Stimulated activated CD4-positive, alpha-beta T cell treated with anti-CD3 and anti-CD28 coated beads, Interleukin-12 subunit alpha, Interleukin-12 subunit beta, amount 100 ng/mL, for 48 hours (primary cell): ENCODE results near the gene PLCG1.

ENCODE experiments used
- DNase-seq, 3 donors: peaks; one replicate each; pipeline ENCODE4 v3.0.0-alpha.2; 2020; ENCODE audit warnings: low read depth in 2 of 3, low spot score in 1 of 3

PLCG1 gene

DNA sequence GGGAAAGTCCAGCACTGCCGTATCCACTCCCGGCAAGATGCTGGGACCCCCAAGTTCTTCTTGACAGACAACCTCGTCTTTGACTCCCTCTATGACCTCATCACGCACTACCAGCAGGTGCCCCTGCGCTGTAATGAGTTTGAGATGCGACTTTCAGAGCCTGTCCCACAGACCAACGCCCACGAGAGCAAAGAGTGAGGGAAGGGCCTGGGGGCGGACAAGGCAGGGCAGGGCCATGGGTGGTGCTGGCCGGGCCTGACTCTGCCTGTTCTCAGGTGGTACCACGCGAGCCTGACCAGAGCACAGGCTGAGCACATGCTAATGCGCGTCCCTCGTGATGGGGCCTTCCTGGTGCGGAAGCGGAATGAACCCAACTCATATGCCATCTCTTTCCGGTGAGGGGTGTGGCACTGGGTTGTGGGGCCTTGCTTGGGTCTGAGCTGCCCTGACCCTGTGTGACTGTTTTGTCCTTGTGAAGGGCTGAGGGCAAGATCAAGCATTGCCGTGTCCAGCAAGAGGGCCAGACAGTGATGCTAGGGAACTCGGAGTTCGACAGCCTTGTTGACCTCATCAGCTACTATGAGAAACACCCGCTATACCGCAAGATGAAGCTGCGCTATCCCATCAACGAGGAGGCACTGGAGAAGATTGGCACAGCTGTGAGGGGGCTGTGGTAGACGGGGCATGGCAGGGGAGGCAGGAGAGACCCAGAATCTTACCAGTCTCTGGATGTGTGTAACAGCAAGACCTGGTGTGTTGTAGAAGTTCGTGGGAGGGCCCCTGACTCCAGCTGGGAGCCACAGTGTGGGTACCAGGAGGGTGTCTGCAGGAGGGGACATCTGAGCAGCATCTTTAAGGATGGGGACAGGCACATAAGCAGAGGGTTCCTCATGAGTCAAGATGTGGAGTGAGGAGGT lies 29.1 kb downstream of the PLCG1 start:
- DNase-seq: no peak

DNA sequence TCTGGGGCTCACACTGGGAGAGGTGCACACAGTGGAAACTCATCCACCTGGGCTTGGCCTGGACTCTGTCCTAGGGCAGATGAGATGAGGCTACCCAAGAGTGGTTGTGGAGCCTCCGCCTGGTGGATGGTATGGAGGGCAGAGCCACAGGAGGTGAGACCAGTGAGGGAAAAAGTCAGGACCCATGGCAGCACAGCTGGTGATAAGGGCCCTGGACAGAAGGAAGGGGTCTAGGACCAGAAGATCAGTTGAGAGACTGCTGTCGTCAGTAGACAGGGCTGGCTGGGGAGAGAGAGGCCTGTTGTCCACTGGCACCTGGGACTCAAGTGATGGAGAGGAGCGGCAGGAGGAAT lies 29.8 kb downstream of the PLCG1 start:
- DNase-seq: no peak

DNA sequence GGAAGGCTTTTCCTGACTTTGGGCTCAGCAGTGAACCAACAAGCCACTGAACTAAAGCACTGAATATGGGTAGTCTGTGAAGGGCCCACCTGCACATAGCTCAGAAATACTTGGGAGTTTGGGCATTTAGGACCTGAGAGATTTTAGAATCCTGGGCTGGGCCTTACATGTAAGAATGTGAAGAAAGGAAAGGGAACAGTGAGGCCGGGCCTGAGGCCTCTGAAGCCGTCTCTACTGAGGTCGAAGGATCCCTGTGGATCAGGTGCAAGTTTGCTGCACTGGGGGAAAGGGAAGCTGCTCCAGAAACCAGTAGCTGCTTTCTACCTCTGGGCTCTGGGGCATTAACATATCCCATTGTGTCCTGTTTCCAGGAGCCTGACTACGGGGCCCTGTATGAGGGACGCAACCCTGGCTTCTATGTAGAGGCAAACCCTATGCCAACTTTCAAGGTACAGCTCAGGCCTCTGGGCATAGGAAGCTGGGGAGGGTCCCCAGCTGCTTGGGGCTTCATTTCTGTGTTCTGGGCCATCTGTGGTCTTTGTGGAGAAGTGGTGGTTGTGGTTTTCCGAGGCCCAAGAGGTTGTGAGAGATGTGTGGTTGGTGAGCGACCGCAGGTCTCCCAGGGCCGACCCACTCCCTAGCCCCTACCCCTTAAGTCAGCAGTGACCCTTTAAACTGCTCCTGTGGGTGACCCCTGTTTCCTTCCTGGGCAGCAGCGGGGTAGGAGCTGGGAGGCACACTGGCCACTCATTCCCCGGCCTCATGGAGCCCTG lies 30.3 kb downstream of the PLCG1 start:
- DNase-seq: no peak

DNA sequence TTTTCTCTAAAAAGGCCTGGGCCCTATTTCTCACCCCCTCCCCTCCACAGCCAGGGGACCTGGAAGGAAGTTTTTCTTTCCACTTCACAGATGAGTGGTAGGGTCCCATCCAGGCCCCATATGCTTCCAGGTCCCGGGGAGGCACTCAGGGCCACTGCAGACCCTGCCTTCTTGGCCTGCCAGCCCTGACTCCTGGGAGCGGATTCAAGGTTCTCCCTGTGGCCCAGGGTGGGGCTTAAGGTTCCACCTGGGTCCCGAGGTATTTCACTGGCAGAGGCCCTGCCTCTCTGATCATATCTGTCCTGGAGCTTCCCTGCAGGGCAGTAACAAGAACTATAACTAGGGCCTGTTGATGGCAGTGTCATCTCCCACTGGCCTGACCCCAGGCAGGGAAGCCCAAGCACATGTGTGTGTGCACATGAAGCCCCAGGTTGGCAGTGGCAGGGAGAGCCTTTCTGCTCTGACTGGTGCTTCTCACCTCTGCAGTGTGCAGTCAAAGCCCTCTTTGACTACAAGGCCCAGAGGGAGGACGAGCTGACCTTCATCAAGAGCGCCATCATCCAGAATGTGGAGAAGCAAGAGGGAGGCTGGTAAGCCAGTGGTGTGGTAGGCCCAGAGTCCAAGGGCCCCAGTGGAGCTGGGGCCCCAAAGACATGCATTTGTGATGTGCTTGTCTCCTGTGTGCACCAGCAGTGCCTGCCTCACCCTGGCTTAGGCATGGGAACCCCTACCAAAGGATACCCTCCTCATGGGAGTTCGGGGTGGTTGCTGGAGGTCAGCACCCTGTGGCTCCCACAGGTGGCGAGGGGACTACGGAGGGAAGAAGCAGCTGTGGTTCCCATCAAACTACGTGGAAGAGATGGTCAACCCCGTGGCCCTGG lies 31.2 kb downstream of the PLCG1 start:
- no peak for DNase-seq

DNA sequence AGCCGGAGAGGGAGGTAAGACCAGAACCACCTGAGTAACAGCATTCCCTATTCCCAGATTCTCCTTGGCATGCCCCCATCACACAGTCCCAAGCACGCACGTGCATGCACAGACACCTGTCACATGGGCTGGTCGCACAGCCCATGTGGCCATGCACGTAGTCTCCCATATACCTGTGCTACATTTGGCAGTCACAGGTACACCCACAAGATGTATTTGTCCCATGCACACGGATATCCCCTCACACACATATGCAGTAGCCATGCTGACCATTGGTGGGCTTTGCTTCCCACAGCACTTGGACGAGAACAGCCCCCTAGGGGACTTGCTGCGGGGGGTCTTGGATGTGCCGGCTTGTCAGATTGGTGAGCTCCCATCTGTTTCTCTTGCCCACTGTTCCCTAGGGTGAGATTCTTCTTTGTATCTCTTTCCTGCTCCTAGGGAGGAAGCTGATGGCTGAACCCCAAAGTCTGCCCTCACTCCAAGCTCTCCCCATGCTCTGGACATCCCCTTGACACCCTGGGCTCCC lies 31.9 kb downstream of the PLCG1 start:
- no peak for DNase-seq

DNA sequence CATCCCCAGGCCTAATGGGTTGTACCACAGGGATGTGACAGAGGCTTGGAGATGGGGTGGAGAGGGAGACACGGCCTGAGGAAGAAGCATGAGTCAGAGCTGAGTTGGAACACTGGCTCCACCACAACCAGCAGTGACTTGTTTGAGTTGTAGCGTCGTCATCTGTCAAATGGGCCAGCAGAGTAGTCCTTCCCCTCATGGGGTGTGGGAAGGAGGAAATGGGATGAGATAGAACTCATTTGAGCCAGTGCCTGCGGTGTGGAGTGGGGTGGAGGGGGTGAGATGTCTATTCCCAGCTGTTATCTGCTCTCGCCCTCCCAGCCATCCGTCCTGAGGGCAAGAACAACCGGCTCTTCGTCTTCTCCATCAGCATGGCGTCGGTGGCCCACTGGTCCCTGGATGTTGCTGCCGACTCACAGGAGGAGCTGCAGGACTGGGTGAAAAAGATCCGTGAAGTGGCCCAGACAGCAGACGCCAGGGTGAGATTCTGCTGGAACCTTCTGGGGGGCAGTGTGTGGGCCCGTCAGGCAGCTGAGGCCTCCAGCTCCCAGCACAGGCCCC lies 32.5 kb downstream of the PLCG1 start:
- no peak for DNase-seq

DNA sequence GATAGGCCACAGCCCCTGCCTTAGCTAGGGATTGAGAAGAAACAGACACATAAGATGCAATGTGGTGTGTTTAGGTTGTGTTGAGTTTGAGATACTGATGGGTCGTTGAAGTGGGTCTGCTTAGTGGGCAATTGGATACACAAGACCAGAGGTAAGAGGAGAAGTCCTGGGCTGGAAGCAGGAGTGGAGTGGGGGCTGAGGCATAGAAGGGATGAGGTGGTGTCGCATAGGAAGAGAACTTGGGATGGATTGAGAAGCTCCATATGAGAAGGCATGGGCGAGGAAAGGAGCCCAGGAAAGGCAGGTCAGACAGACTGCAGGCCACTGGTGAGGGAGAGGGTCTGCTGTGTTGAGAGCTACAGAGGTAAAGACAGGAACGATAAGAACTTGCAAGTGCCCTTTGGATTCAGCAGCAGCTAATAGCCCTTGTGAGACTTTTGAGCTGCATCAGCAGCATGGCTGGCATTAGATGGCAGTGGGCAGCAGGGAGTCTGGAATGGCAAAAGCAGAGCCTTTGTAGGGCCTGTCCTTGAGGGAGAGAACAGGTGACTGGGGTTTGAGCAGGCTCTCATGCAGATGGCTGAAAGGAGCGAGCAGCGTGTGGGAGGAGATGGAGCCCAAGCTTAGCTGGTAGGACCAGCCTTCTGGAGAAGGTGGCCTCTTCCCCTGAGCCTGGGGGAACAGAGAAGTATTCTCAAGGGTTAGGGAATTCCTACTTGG lies 33.2 kb downstream of the PLCG1 start:
- no peak for DNase-seq

DNA sequence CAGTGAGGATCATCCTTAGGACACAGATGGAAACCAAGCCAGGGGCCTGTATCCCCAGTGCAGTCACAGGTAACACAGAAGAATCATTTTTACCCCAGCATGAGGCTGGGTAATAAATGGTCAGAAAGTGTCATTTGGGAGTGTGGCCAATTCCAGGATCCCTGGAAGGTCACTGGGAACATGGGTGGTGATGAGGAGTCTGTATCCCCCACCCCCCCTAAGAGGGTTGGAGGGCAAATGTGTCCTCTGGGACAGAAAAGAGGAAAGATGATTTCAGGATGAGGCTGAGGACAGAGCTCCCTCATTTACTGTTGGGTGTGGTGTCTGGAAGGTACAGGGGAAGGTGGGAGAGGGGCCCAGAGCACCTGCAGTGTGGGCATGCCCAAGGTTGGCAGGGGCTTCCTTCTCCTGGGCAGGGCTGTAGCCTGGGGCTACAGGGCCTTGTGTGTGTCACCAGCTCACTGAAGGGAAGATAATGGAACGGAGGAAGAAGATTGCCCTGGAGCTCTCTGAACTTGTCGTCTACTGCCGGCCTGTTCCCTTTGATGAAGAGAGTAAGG lies 34.5 kb downstream of the PLCG1 start:
- DNase-seq: no peak

DNA sequence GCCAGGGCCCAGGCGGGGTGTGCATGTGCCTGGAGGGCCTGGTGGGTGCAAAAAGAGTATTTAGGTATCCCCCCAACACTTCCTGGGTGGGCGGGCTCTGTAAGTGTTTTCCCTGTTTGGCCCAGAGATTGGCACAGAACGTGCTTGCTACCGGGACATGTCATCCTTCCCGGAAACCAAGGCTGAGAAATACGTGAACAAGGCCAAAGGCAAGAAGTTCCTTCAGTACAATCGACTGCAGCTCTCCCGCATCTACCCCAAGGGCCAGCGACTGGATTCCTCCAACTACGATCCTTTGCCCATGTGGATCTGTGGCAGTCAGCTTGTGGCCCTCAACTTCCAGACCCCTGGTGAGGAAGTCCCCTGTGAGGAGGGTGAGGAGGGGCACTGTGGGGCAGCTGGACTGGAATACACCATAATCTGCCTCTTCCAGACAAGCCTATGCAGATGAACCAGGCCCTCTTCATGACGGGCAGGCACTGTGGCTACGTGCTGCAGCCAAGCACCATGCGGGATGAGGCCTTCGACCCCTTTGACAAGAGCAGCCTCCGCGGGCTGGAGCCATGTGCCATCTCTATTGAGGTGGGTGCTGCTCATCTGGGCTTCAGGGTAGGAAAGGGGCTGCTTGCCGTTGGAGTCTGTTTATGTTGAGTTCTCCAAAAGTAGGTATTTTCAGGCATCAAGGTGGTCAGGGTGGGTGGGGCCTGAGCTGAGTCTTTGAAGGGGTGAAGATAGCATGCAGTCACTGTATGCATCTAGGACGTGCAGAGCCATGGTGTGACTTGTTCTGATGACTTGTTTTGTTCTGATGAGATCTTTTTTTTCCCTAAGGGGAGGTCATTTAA lies 35.2 kb downstream of the PLCG1 start:
- DNase-seq: no peak

DNA sequence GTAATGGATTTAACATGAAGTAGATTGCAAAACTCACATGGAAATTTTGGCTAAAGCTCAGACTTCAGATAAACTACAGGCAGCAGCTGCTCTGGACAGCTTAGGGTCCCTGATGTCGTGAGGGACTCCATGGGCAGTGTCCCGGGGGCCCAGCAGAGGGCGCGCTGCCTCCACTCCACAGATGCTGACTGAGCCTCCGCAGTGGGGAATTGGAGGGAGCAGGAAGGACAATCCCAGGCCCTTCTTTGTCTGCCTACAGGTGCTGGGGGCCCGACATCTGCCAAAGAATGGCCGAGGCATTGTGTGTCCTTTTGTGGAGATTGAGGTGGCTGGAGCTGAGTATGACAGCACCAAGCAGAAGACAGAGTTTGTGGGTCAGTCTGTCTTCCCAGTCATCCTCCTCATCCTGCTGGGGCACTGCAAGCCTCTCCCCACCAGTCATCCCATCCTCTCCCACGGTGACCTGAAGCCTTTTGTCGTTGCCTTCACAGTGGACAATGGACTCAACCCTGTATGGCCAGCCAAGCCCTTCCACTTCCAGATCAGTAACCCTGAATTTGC lies 35.9 kb downstream of the PLCG1 start:
- DNase-seq: peak; percentile 37 to 61 (median 46)

DNA sequence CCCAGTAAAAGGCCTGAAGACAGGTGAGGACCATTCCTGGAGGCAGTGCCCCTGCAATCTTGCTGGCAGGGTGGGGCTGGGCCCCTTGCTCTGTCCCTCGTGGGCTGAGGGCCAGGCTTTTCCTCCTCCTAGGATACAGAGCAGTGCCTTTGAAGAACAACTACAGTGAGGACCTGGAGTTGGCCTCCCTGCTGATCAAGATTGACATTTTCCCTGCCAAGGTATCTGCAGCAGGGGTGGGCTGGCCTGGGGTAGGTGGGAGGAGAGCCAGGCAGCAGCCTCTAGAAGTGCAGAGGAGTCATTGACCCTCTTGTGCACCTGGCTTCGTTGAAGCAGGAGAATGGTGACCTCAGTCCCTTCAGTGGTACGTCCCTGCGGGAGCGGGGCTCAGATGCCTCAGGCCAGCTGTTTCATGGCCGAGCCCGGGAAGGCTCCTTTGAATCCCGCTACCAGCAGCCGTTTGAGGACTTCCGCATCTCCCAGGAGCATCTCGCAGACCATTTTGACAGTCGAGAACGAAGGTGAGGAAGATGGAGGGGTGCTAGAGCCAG lies 36.5 kb downstream of the PLCG1 start:
- no peak for DNase-seq

DNA sequence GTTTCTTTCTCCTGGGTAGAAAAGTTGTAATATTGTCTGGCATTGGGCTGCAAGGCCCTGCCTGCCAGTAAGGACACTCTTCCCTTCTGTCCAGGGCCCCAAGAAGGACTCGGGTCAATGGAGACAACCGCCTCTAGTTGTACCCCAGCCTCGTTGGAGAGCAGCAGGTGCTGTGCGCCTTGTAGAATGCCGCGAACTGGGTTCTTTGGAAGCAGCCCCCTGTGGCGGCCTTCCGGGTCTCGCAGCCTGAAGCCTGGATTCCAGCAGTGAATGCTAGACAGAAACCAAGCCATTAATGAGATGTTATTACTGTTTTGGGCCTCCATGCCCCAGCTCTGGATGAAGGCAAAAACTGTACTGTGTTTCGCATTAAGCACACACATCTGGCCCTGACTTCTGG lies 37.0 kb downstream of the PLCG1 start:
- DNase-seq: no peak

DNA sequence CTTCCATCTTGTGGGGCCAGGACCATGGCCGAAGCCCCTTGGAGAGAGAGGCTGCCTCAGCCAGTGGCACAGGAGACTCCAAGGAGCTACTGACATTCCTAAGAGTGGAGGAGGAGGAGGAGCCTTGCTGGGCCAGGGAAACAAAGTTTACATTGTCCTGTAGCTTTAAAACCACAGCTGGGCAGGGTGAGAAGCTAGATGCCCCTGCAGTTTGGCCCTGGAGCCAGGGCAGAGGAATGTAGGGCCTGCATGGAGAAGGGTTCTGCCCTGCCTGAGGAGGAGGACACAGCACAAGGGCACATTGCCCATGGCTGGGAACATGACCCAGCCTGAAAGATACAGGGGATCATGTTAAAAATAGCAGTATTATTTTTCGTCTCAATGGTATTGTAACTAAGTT lies 37.4 kb downstream of the PLCG1 start:
- no peak for DNase-seq

DNA sequence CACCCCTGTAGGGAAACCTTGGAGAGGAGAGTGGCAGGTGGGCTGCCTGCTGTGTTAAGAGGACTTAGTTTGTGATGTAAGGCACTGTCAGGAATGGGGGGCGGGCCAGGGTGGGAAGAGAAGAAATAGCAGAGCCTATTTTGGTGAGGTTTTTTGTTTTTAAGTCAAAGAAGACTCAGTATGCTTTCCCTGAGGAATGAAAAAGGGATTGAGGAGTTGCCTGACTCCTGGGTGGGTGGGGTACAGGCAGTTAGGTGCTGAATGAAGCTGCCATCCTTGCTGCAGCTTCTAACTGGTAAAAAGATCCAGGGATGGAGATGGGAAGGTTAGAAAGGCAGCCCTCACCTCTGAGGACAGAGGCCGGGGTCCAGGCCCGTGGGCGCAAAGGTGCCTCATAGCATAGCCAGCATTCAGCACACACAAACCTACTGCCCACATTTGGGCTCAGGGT lies 37.9 kb downstream of the PLCG1 start:
- DNase-seq: no peak

DNA sequence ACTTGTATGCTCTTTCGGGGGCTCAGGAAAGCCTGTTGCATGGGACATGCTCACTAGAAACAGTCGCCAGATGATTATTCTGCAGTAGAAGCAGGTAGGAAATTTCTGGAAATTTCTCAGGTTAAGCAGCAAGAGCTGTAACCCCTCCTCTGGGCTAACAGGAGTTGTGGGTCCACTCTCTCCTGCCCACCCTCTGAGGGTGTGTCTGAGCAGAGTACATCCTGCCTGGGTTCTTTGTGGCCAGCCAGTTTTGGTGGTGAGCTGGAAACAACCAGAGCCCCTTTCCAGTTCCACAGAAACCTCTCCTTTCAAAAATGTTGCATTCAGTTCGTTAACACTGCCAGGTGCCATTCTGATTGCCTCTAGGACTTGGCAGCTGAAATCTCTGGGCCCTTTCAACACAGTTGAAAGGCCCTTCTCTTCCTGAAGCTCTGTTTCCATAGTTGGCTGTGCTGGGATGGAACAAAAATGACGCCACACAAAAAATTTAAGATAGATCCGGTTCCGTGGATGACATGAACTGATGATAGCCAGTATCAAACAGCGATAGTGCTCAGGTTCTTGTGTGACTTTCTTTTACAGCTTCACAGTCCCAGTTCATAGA lies 38.5 kb downstream of the PLCG1 start:
- no peak for DNase-seq

DNA sequence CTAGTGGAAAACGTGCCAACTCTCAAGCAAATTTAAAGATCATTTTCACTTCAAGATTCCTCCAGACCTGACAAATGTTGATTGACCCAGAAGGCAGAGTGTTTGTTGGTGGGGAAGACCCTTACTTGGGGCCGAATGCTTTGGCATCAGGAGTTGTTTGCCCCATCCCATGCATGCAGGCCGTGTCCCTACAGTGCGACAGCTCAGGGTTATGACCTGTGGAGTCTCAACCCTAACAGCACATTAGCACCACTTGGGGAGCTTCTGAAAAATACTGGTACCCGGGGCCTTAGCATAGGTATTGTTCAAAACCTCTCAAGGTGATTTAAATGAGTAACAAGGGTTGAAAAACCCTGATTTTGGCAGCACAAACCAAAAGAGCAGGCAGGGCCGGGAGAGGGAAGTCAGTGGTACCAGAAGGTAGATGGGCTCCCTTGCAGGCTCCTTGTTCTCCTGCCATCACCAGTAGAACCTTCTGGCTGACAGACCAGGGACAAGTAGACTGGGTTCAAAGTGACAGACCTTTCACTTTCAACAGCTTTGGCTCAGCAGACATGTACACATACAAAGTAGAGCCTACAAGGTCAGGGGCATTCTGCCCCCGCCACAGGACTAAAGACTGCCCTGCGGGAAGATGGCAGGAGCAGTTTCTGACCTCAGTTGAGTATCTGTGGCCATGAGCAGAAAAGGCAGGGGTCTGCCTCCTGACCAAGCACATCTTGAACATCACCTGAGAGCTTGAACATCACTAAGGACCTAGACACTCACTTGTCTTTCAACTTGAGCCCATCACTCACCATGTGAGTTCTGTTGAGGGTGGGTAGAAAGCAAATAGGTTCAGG lies 39.6 kb downstream of the PLCG1 start:
- no peak for DNase-seq

DNA sequence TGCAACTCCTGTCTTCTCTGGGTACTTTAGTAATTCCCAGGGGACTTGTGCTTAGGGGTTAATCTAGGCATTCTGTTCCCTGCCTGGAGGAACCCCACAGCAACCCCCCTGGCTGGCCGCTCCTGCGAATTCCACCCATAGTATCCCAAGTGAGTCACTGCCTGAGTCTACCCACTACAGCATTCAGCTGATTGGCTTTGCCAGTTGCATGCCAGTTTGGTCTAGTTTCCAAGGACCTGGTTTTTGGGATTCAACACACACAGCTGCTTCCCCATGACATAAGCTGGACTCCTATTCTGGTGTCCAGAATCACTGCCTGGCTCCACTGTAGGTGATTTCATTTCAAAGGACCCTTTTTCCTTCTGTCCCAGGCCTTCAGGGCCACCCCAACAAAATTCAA lies 40.3 kb downstream of the PLCG1 start:
- no peak for DNase-seq
